WTC11 (cell line): ENCODE measurements around the gene RNF152. TPM values are rescaled to one million over a fixed set of nuclear protein-coding genes. Genes with fewer than 3 reads are reported as not detected.

Experiments used
- ATAC-seq: fragments of 200-7000 bp; cut with Tn5 transposase; 2 replicates; pipeline ENCODE4 v1.10.0; 2021; ENCODE audit warnings: mild to moderate bottlenecking, moderate library complexity
- CTCF ChIA-PET: fragments of 300-600 bp; sonication (Branson Sonifier 250); formaldehyde crosslinking; loops from one replicate; lab custom pipeline; 2021; ENCODE audit warnings: antibody characterized with exemption; lab: Charles Lee
- POLR2A ChIA-PET: fragments of 350-600 bp; sonication (Branson Sonifier 250); formaldehyde crosslinking; loops from one replicate; lab custom pipeline; 2021; ENCODE audit warnings: antibody characterized with exemption; lab: Charles Lee
- DNase-seq: peaks from one replicate; pipeline ENCODE4 v3.0.0; 2021; ENCODE audit warnings: low spot score
- H3K27ac Mint-ChIP-seq: 2 replicates; pipeline ENCODE4 v1.8.0; 2021; ENCODE audit warnings: mixed read lengths
- H3K27me3 Mint-ChIP-seq: 2 replicates; pipeline ENCODE4 v1.8.0; 2021; ENCODE audit warnings: low read depth, mild to moderate bottlenecking, moderate library complexity, mixed read lengths
- H3K36me3 Mint-ChIP-seq: 2 replicates; pipeline ENCODE4 v1.8.0; 2021; ENCODE audit warnings: mixed read lengths
- H3K4me1 Mint-ChIP-seq: 2 replicates; pipeline ENCODE4 v1.8.0; 2022; ENCODE audit warnings: mixed read lengths
- H3K4me3 Mint-ChIP-seq: 2 replicates; pipeline ENCODE4 v1.8.0; 2021; ENCODE audit warnings: mild to moderate bottlenecking, moderate library complexity, mixed read lengths
- H3K9me3 Mint-ChIP-seq: 2 replicates; pipeline ENCODE4 v1.8.0; 2021; ENCODE audit warnings: mixed read lengths
- ATF1 ChIP-seq: sonication (generic); formaldehyde crosslinking; IDR thresholded peaks from 2 replicates; pipeline ENCODE4 v1.8.1; 2023; ENCODE audit warnings: mild to moderate bottlenecking, moderate library complexity, missing genetic modification reagents
- CDX4 ChIP-seq: fragments of 250-450 bp; sonication (Bioruptor Pico); IDR thresholded peaks from 2 replicates; pipeline ENCODE4 v1.9.0; 2021; ENCODE audit warnings: moderate library complexity, mild to moderate bottlenecking, inconsistent platforms, borderline replicate concordance
- ESRRA ChIP-seq: sonication (generic); formaldehyde crosslinking; IDR thresholded peaks from 2 replicates; pipeline ENCODE4 v1.8.1; 2022; ENCODE audit warnings: mild to moderate bottlenecking, missing genetic modification reagents, borderline replicate concordance
- ETV6 ChIP-seq: sonication (generic); formaldehyde crosslinking; IDR thresholded peaks from 2 replicates; pipeline ENCODE4 v1.8.1; 2022; ENCODE audit warnings: mild to moderate bottlenecking, missing genetic modification reagents
- FOXP1 ChIP-seq: sonication (generic); formaldehyde crosslinking; IDR thresholded peaks from 2 replicates; pipeline ENCODE4 v1.8.0; 2022; ENCODE audit warnings: missing genetic modification reagents, mild to moderate bottlenecking, moderate library complexity, borderline replicate concordance
- GRHL2 ChIP-seq: fragments of 250-450 bp; sonication (Bioruptor Pico); IDR thresholded peaks from 2 replicates; pipeline ENCODE4 v1.8.0; 2022; ENCODE audit warnings: mild to moderate bottlenecking, moderate library complexity; ENCODE audit not compliant: insufficient replicate concordance, severe bottlenecking
- HMGA2 ChIP-seq: fragments of 250-450 bp; sonication (Bioruptor Pico); IDR thresholded peaks from 2 replicates; pipeline ENCODE4 v1.4.0; 2021; ENCODE audit warnings: mild to moderate bottlenecking, moderate library complexity
- IRF1 ChIP-seq: sonication (generic); formaldehyde crosslinking; IDR thresholded peaks from 2 replicates; pipeline ENCODE4 v1.8.0; 2023; ENCODE audit warnings: missing genetic modification reagents
- JAZF1 ChIP-seq: fragments of 250-450 bp; sonication (Bioruptor Pico); IDR thresholded peaks from 2 replicates; pipeline ENCODE4 v1.9.0; 2021; ENCODE audit warnings: moderate library complexity, mild to moderate bottlenecking, inconsistent platforms
- KAT7 ChIP-seq: sonication (generic); formaldehyde crosslinking; IDR thresholded peaks from 2 replicates; pipeline ENCODE4 v1.8.1; 2023; ENCODE audit warnings: missing genetic modification reagents, mild to moderate bottlenecking, borderline replicate concordance
- NFATC4 ChIP-seq: fragments of 250-450 bp; sonication (Bioruptor Pico); IDR thresholded peaks from 2 replicates; pipeline ENCODE4 v1.9.0; 2021; ENCODE audit warnings: mild to moderate bottlenecking
- PRDM15 ChIP-seq: sonication (generic); formaldehyde crosslinking; IDR thresholded peaks from 2 replicates; pipeline ENCODE4 v1.8.0; 2022; ENCODE audit warnings: missing genetic modification reagents
- RORB ChIP-seq: fragments of 250-450 bp; sonication (Bioruptor Pico); IDR thresholded peaks from 2 replicates; pipeline ENCODE4 v1.9.0; 2021; ENCODE audit warnings: mild to moderate bottlenecking
- total RNA-seq: library from RNA; stranded (reverse); gene quantifications from 3 replicates; pipeline ENCODE4 v1.2.3, GENCODE V29; 2021
- TF ChIP-seq, protein P1 (sequence below): sonication (generic); formaldehyde crosslinking; IDR thresholded peaks from 2 replicates; pipeline ENCODE4 v1.8.1; 2023; ENCODE audit warnings: mild to moderate bottlenecking, moderate library complexity, missing genetic modification reagents
- TF ChIP-seq, protein P2 (sequence below): sonication (generic); formaldehyde crosslinking; IDR thresholded peaks from 2 replicates; pipeline ENCODE4 v1.8.0; 2022; ENCODE audit warnings: mild to moderate bottlenecking, missing genetic modification reagents
- TF ChIP-seq, protein P3 (sequence below): sonication (generic); formaldehyde crosslinking; IDR thresholded peaks from 2 replicates; pipeline ENCODE4 v1.8.0; 2022; ENCODE audit warnings: mild to moderate bottlenecking, missing genetic modification reagents
- TF ChIP-seq, protein P4 (sequence below): fragments of 250-450 bp; sonication (Bioruptor Pico); IDR thresholded peaks from 2 replicates; pipeline ENCODE4 v1.9.0; 2021; ENCODE audit warnings: mild to moderate bottlenecking, borderline replicate concordance
- TF ChIP-seq, protein P5 (sequence below): fragments of 250-450 bp; sonication (Bioruptor Pico); conservative IDR thresholded peaks from 2 replicates; pipeline ENCODE4 v1.9.0; 2021; ENCODE audit warnings: mild to moderate bottlenecking

RNF152 gene
- total RNA-seq, 1 experiment from 2014 or later, result 3.7 TPM

GRCh38 chr18:61827591-61827990, 65.2 kb downstream of the RNF152 start:
- Mint-ChIP-seq H3K27ac (no peak overlapping the region), H3K27me3 (no peaks in the 10 kb centered on the region), H3K4me3 (no peak overlapping the region), H3K36me3 (no peaks in the 10 kb centered on the region), H3K4me1 (peaks cover 6% of the 10 kb centered on the region), H3K9me3 (no peaks in the 10 kb centered on the region)
- no peak for TF ChIP-seq GRHL2 (CRISPR knock-in tag)
- ChIA-PET CTCF (no interaction called here), POLR2A (no interaction called here)
- DNase-seq, result no peak
- ATAC-seq, result no peak

DNA sequence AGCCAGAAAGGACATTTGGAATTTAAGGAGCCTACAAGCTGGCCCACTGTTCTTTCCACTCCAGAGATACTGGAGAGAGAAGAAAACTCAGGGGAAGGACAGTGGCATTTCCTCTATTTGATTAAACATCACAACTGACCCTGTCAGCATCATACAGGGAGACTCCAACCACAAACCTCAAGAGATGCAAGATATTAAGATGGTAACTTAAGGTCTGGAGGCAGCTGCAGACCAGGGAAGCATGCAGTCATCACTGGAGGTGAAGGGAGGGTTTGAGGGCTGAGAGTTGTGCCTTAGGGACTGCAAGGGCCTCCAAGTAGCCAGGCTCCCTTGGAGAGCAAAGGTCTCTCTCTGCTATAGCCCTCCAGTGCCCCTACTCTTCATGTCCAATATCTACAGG, 67.4 kb downstream of the RNF152 start:
- CTCF ChIA-PET, result no interaction called here
- H3K36me3 Mint-ChIP-seq, result 0 out of 2 replicates have a peak, but pooled peaks cover under 1% of the 10 kb centered on the region
- peaks cover 4% of the 10 kb centered on the region for H3K9me3 Mint-ChIP-seq

More for the DNA sequence above, 67.4 kb downstream of the RNF152 start:
- POLR2A ChIA-PET, result no interaction called here
- ATAC-seq (no peak), DNase-seq (no peak)
- no peak overlapping the region for H3K4me3 Mint-ChIP-seq
- no peak overlapping the region for H3K27ac Mint-ChIP-seq
- no peak for TF ChIP-seq PRDM15 (CRISPR knock-in tag)
- no peak for TF ChIP-seq ATF1 (CRISPR knock-in tag)
- no peak for TF ChIP-seq ESRRA
- TF ChIP-seq, protein P1, sequence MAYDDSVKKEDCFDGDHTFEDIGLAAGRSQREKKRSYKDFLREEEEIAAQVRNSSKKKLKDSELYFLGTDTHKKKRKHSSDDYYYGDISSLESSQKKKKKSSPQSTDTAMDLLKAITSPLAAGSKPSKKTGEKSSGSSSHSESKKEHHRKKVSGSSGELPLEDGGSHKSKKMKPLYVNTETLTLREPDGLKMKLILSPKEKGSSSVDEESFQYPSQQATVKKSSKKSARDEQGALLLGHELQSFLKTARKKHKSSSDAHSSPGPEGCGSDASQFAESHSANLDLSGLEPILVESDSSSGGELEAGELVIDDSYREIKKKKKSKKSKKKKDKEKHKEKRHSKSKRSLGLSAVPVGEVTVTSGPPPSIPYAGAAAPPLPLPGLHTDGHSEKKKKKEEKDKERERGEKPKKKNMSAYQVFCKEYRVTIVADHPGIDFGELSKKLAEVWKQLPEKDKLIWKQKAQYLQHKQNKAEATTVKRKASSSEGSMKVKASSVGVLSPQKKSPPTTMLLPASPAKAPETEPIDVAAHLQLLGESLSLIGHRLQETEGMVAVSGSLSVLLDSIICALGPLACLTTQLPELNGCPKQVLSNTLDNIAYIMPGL (CRISPR knock-in tag), result no peak
- no peak for TF ChIP-seq CDX4
- TF ChIP-seq HMGA2 (CRISPR knock-in tag), result no peak
- no peak for TF ChIP-seq KAT7 (CRISPR knock-in tag)
- TF ChIP-seq, protein P2, sequence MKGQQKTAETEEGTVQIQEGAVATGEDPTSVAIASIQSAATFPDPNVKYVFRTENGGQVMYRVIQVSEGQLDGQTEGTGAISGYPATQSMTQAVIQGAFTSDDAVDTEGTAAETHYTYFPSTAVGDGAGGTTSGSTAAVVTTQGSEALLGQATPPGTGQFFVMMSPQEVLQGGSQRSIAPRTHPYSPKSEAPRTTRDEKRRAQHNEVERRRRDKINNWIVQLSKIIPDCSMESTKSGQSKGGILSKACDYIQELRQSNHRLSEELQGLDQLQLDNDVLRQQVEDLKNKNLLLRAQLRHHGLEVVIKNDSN, result no peak
- no peak for TF ChIP-seq NFATC4 (CRISPR knock-in tag)
- TF ChIP-seq, protein P3, sequence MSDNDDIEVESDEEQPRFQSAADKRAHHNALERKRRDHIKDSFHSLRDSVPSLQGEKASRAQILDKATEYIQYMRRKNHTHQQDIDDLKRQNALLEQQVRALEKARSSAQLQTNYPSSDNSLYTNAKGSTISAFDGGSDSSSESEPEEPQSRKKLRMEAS (CRISPR knock-in tag), result no peak
- TF ChIP-seq, protein P4, sequence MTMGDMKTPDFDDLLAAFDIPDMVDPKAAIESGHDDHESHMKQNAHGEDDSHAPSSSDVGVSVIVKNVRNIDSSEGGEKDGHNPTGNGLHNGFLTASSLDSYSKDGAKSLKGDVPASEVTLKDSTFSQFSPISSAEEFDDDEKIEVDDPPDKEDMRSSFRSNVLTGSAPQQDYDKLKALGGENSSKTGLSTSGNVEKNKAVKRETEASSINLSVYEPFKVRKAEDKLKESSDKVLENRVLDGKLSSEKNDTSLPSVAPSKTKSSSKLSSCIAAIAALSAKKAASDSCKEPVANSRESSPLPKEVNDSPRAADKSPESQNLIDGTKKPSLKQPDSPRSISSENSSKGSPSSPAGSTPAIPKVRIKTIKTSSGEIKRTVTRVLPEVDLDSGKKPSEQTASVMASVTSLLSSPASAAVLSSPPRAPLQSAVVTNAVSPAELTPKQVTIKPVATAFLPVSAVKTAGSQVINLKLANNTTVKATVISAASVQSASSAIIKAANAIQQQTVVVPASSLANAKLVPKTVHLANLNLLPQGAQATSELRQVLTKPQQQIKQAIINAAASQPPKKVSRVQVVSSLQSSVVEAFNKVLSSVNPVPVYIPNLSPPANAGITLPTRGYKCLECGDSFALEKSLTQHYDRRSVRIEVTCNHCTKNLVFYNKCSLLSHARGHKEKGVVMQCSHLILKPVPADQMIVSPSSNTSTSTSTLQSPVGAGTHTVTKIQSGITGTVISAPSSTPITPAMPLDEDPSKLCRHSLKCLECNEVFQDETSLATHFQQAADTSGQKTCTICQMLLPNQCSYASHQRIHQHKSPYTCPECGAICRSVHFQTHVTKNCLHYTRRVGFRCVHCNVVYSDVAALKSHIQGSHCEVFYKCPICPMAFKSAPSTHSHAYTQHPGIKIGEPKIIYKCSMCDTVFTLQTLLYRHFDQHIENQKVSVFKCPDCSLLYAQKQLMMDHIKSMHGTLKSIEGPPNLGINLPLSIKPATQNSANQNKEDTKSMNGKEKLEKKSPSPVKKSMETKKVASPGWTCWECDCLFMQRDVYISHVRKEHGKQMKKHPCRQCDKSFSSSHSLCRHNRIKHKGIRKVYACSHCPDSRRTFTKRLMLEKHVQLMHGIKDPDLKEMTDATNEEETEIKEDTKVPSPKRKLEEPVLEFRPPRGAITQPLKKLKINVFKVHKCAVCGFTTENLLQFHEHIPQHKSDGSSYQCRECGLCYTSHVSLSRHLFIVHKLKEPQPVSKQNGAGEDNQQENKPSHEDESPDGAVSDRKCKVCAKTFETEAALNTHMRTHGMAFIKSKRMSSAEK (CRISPR knock-in tag), result no peak
- no peak for TF ChIP-seq IRF1 (CRISPR knock-in tag)
- TF ChIP-seq JAZF1 (CRISPR knock-in tag), result no peak
- TF ChIP-seq FOXP1, result no peak
- no peak for TF ChIP-seq RORB (CRISPR knock-in tag)
- no peak for TF ChIP-seq ETV6 (CRISPR knock-in tag)
- TF ChIP-seq, protein P5, sequence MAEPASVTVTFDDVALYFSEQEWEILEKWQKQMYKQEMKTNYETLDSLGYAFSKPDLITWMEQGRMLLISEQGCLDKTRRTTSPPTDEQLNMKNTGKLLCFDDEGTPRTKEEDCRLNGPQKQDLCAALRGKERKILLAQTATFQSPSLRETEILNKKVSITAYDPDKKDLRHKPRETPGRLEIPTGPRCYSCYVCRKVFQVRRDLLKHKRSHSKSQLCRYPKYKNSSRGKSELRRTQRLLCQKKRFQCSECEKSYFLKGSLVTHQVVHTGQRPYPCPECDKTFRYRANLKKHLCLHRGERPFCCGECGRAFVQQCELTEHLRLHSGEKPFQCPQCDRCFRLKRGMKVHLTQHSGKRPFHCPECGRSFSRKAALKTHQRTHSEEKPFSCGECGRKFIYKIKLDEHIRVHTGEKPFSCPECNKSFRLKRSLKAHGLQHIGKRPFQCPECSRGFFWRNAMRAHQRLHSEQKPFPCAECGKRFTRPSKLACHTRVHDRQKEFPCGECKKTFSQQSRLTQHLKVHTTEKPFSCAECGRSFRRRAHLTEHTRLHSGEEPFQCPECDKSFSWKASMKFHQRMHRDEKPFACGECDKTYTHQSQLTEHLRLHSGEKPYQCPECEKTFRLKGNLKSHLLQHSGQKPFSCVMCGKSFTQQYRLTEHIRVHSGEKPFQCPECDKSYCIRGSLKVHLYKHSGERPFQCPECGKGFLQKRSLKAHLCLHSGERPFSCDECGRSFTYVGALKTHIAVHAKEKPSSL, result no peak
- H3K27me3 Mint-ChIP-seq, result no peaks in the 10 kb centered on the region
- H3K4me1 Mint-ChIP-seq, result peaks cover 6% of the 10 kb centered on the region
